ENCODE data around the gene IRX5. TPM values are rescaled to one million over a fixed set of nuclear protein-coding genes. Genes with fewer than 3 reads are reported as not detected.

Gene IRX5
- total and polyA plus RNA-seq, 2 of the 8 experiments (the other 6 are each of a cell fraction or from before 2014, with no cell fraction given): 0.48 to 0.56 TPM

DNA sequence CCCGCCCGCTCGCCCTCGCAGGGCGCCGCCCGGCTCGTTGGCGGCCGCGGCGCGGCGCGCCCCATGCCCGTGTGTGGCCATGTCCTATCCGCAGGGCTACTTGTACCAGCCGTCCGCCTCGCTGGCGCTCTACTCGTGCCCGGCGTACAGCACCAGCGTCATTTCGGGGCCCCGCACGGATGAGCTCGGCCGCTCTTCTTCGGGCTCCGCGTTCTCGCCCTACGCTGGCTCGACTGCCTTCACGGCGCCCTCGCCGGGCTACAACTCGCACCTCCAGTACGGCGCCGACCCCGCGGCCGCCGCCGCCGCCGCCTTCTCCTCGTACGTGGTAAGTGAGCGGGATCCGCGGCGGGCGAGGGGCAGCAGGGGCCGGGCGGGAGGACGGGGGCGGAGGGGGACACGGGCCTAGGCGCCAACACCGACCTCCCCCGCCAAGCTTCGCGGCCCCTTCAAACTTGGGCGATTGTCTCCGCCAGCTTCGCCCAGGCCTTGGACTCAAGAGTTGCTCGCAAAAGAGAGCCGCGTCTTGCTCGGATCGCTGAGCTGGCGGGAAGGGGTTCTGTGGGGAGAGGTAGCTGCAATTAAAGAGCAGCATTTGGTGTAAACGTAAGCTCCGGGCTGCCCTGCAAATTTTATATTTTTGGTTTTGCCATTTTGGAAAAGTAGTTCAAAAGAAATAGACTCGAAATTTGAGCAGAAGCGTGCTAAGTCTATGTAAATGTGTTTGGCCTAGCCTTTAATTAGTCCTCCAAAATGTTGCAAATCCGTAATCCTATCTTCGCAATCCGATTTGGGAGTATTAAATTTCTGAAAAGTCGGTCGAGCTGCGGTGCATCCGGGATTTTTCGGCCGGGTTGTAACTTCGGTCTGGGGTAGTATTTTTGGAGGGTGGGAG lies 702 bp downstream of the IRX5 start:
- no peak overlapping the region for H3K14ac ChIP-seq (ENCODE audit: insufficient read length)
- 3% methylated on average over 39 of the region's 91 CpGs; no CpG with 5 or more reads in 1 of the 2 experiments for WGBS, 2 experiments (ENCODE audit: extremely low coverage in 1 of 2, insufficient coverage in 1 of 2, insufficient read length in 1 of 2, insufficient replicate concordance in 2 of 2, low coverage in 1 of 2, low lambda C conversion rate in 2 of 2, missing lambda C conversion rate in 1 of 2)
- H3K36me3 ChIP-seq (ENCODE audit: control insufficient read depth in 2 of 4, insufficient read depth in 4 of 4, low read length in 3 of 4): peaks cover 0 to 2% (median 0%) of the 10 kb centered on the region in 4 experiments; a peak in 1 of 8 replicates
- H3K79me1 ChIP-seq (ENCODE audit: low read depth, low read length): no peaks in the 10 kb centered on the region
- H3K56ac ChIP-seq (replicated peaks; ENCODE audit: insufficient read length, low read depth, low read length): no peak overlapping the region
- no peak overlapping the region for H2BK15ac ChIP-seq (ENCODE audit: low read length)
- H2AFZ ChIP-seq (ENCODE audit: low read length): no peak overlapping the region
- peak overlapping the region; percentile 41 to 85 (median 80) for H3K4me3 ChIP-seq (ENCODE audit: extremely low read depth in 1 of 4, insufficient read depth in 2 of 4, low read depth in 3 of 4, low read length in 4 of 4)
- peaks cover 21% of the 10 kb centered on the region; the same call in 1 of the 2 replicates for H3K23me2 ChIP-seq (ENCODE audit: low read depth, low read length)
- FAIRE-seq: no peak
- peaks cover 37 to 79% (median 63%) of the 10 kb centered on the region in 4 experiments for H3K27me3 ChIP-seq (replicated peaks in 1 of 4; ENCODE audit: control insufficient read depth in 3 of 4, extremely low read depth in 1 of 4, insufficient read depth in 3 of 4, low read length in 3 of 4)
- POLR2A ChIA-PET (ENCODE audit: partially characterized antibody): interaction anchor here (2.0 to 2.1 kb wide), 2 partner anchors 645 to 649 kb away, joined by 6 read pairs; partner anchors contain the start of gene IRX3
- H3K4me1 ChIP-seq (replicated peaks in 1 of 4; ENCODE audit: control insufficient read depth in 3 of 4, insufficient read depth in 4 of 4, low read length in 3 of 4): peaks cover 0 to 23% (median 15%) of the 10 kb centered on the region in 4 experiments; a peak in 6 of 7 replicates
- peak in 1 of 2 experiments; percentile 75 for DNase-seq (ENCODE audit: low read depth in 1 of 2, low spot score in 2 of 2)
- H3K79me2 ChIP-seq (ENCODE audit: control insufficient read depth in 1 of 2, insufficient read depth in 2 of 2, low read length in 2 of 2): no peaks in the 10 kb centered on the region
- no peak overlapping the region for H4K91ac ChIP-seq (replicated peaks; ENCODE audit: insufficient read length, low read length)
- no peak overlapping the region for H2BK20ac ChIP-seq (ENCODE audit: low read length)
- H3K18ac ChIP-seq (ENCODE audit: extremely low read depth, low read length): peak overlapping the region; percentile 32; the same call in 1 of the 2 replicates
- no peak overlapping the region for H2BK5ac ChIP-seq (ENCODE audit: low read depth, low read length)
- no peak overlapping the region for H2BK120ac ChIP-seq (replicated peaks; ENCODE audit: low read depth, low read length)
- no peak overlapping the region for H2BK12ac ChIP-seq (ENCODE audit: low read depth, low read length)
- no peak overlapping the region for H3K4ac ChIP-seq (replicated peaks; ENCODE audit: insufficient read length, low read depth, low read length)
- H3K23ac ChIP-seq (ENCODE audit: insufficient read length): no peak overlapping the region
- H3K9me3 ChIP-seq (ENCODE audit: insufficient read depth in 2 of 2, low read depth in 1 of 2, low read length in 1 of 2): no peaks in the 10 kb centered on the region
- H2AK5ac ChIP-seq (ENCODE audit: low read depth, low read length): no peak overlapping the region
- peak overlapping the region; percentile 95 for H3K4me2 ChIP-seq (ENCODE audit: insufficient read depth in 1 of 2, low read depth in 2 of 2, low read length in 2 of 2)
- H3K27ac ChIP-seq (ENCODE audit: low read depth, low read length): no peak overlapping the region
- CTCF ChIA-PET (ENCODE audit: partially characterized antibody): interaction anchor here (0.6 to 3.7 kb wide), 8 partner anchors 26 to 985 kb away, joined by 3 to 15 read pairs (median 3); partner anchors contain the start of gene IRX6
- no peak overlapping the region for H3K9ac ChIP-seq (replicated peaks in 1 of 4; ENCODE audit: extremely low read depth in 1 of 4, low read depth in 3 of 4, low read length in 3 of 4)
- peak overlapping the region; percentile 53; the same call in 1 of the 2 replicates for H4K8ac ChIP-seq (ENCODE audit: extremely low read depth, insufficient read depth, low read length)
- H4K20me1 ChIP-seq (replicated peaks in 1 of 2; ENCODE audit: control insufficient read depth in 1 of 2, insufficient read depth in 2 of 2, low read length in 2 of 2): peaks cover 6 to 8% of the 10 kb centered on the region in 2 experiments
- H4K5ac ChIP-seq (ENCODE audit: insufficient read length, low read depth, low read length): no peak overlapping the region
- TF ChIP-seq EZH2 (IDR thresholded peaks at IDR 0.05; ENCODE audit: low read depth, low read length, severe bottlenecking): no peak
- TF ChIP-seq CTBP2 (IDR thresholded peaks at IDR 0.05; ENCODE audit: borderline replicate concordance, insufficient read depth, insufficient read length, low read length): peak; percentile 25
- peak; percentile 35 for TF ChIP-seq TAF7 (optimal IDR thresholded peaks at IDR 0.05; ENCODE audit: borderline replicate concordance, low read depth, low read length)
- TF ChIP-seq, protein P1, sequence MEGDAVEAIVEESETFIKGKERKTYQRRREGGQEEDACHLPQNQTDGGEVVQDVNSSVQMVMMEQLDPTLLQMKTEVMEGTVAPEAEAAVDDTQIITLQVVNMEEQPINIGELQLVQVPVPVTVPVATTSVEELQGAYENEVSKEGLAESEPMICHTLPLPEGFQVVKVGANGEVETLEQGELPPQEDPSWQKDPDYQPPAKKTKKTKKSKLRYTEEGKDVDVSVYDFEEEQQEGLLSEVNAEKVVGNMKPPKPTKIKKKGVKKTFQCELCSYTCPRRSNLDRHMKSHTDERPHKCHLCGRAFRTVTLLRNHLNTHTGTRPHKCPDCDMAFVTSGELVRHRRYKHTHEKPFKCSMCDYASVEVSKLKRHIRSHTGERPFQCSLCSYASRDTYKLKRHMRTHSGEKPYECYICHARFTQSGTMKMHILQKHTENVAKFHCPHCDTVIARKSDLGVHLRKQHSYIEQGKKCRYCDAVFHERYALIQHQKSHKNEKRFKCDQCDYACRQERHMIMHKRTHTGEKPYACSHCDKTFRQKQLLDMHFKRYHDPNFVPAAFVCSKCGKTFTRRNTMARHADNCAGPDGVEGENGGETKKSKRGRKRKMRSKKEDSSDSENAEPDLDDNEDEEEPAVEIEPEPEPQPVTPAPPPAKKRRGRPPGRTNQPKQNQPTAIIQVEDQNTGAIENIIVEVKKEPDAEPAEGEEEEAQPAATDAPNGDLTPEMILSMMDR (IDR thresholded peaks at IDR 0.05; ENCODE audit: control extremely low read depth in 1 of 3, insufficient read depth in 1 of 3, low read depth in 1 of 3, low read length in 3 of 3): peak in 1 of 3 experiments; percentile 6; a peak in 1 of 4 replicates
- TF ChIP-seq JUND (IDR thresholded peaks at IDR 0.05; ENCODE audit: low read length): no peak
- peak; percentile 51 for TF ChIP-seq RNF2 (IDR thresholded peaks at IDR 0.05; ENCODE audit: borderline replicate concordance, low read depth, low read length, missing control alignments, poor library complexity, severe bottlenecking)
- 0 out of 2 replicates have a peak, but pooled peaks have one; percentile 13 for TF ChIP-seq CREB1 (IDR thresholded peaks at IDR 0.05)

Measured in H1 (cell line).